ENCODE measurements around the gene MAF. TPM values are rescaled to one million over a fixed set of nuclear protein-coding genes. Genes with fewer than 3 reads are reported as not detected.

The MAF gene
- total and polyA plus RNA-seq, 2 of the 13 experiments (the other 11 are each of a cell fraction or from before 2014, with no cell fraction given) = 0.07 to 0.31 TPM

DNA sequence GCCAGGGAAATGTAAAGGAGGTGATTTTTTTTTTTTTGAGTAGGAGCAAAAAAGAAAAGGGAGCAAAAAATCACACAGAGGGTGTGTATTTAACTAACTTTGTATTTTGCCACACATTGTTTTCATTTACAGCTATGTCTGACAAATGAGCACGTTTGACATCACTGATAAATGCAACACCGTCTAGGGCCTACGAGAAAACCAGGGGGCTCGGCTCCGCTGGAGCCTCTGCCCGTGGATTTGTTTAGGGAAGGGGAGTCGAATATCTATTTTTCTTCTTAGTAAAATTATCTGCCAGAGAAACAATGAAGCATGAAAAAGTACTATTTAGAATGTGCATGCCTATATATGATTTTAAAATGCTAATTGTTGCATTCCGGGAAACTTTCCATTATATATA, 6.8 kb downstream of the MAF start (continued):
- TF ChIP-seq, protein P1, sequence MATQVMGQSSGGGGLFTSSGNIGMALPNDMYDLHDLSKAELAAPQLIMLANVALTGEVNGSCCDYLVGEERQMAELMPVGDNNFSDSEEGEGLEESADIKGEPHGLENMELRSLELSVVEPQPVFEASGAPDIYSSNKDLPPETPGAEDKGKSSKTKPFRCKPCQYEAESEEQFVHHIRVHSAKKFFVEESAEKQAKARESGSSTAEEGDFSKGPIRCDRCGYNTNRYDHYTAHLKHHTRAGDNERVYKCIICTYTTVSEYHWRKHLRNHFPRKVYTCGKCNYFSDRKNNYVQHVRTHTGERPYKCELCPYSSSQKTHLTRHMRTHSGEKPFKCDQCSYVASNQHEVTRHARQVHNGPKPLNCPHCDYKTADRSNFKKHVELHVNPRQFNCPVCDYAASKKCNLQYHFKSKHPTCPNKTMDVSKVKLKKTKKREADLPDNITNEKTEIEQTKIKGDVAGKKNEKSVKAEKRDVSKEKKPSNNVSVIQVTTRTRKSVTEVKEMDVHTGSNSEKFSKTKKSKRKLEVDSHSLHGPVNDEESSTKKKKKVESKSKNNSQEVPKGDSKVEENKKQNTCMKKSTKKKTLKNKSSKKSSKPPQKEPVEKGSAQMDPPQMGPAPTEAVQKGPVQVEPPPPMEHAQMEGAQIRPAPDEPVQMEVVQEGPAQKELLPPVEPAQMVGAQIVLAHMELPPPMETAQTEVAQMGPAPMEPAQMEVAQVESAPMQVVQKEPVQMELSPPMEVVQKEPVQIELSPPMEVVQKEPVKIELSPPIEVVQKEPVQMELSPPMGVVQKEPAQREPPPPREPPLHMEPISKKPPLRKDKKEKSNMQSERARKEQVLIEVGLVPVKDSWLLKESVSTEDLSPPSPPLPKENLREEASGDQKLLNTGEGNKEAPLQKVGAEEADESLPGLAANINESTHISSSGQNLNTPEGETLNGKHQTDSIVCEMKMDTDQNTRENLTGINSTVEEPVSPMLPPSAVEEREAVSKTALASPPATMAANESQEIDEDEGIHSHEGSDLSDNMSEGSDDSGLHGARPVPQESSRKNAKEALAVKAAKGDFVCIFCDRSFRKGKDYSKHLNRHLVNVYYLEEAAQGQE (IDR thresholded peaks at IDR 0.05; ENCODE audit: borderline replicate concordance in 1 of 2, low read depth in 1 of 2, low read length in 2 of 2) = no peak
- TF ChIP-seq TBX2 (CRISPR knock-in tag; IDR thresholded peaks at IDR 0.05; ENCODE audit: borderline replicate concordance) (no peak), ZNF350 (CRISPR knock-in tag; IDR thresholded peaks at IDR 0.05; ENCODE audit: borderline replicate concordance, low read depth) (no peak), ZBTB37 (CRISPR knock-in tag; IDR thresholded peaks at IDR 0.05) (no peak)

DNA sequence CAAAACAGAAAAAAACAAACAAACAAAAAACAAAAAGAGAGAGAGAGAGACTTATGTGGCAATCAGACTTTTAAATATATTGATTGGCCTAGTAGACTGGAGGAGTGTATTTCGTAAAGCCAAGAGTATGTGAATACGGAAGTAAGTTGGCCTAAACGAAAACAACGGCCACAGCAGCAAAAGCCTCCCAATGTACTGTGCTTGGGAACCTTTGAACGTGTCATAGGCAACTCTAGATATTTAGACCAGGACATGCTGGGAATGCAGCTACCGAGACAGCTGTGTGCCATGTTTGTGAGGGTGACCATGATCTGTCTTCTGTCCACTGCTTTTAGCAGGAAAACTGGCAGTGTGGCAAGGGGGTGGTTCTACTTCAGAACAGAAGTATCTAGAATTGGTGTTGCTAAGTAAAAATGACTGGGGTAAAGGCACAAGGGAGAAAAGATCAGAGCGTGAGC, 7.4 kb downstream of the MAF start:
- BruUV-seq (replicated peaks) = no TSS peak
- POLR2A ChIA-PET = no interaction called here
- intact Hi-C loops (cut with micrococcal nuclease; ENCODE audit: unreplicated experiment) = no loop called here
- no peaks in the 10 kb centered on the region for H3K9me3 ChIP-seq (ENCODE audit: low read length)
- H3K4me1 ChIP-seq (ENCODE audit: insufficient read depth, low read length) = no peaks in the 10 kb centered on the region
- peaks cover 0 to 34% of the 10 kb centered on the region in 2 experiments; a peak in 2 of 5 replicates for H3K27me3 ChIP-seq (ENCODE audit: control insufficient read depth in 1 of 2, insufficient read depth in 2 of 2, low read length in 2 of 2)
- DNase-seq (ENCODE audit: low spot score) = no peak
- H3K27ac ChIP-seq (ENCODE audit: extremely low read length, insufficient read depth, low read length) = no peak overlapping the region
- peak; percentile 71 for ATAC-seq
- H3K9ac ChIP-seq (ENCODE audit: insufficient read depth, low read depth, low read length) = no peak overlapping the region
- no peaks in the 10 kb centered on the region for H4K20me1 ChIP-seq (ENCODE audit: insufficient read depth, low read length)
- no peak overlapping the region for H2AFZ ChIP-seq (ENCODE audit: low read length)
- no peak overlapping the region for H3K4me3 ChIP-seq (replicated peaks in 1 of 3; ENCODE audit: insufficient read depth in 1 of 3, low read depth in 2 of 3, low read length in 3 of 3)
- CTCF ChIA-PET (ENCODE audit: low intra/inter-chr PET ratio, low total read pairs) = no interaction called here
- no peaks in the 10 kb centered on the region for H3K36me3 ChIP-seq (replicated peaks in 1 of 2; ENCODE audit: control insufficient read depth in 1 of 2, insufficient read depth in 2 of 2, low read length in 2 of 2)
- no peak for FAIRE-seq
- 13% methylated on average over 7 of the region's 7 CpGs for WGBS (ENCODE audit: low lambda C conversion rate)
- in situ Hi-C loops (cut with HindIII; ENCODE audit: extremely low pct_ligation_motif_present, low pct_unique_long_range_greater_than_20kb) = no loop called here
- H3K4me2 ChIP-seq (ENCODE audit: low read depth, low read length) = no peak overlapping the region
- no peaks in the 10 kb centered on the region for H3K79me2 ChIP-seq (ENCODE audit: insufficient read depth, low read length)
- no peak for TF ChIP-seq MAFG (CRISPR knock-in tag; IDR thresholded peaks at IDR 0.05)
- no peak for TF ChIP-seq ZNF124 (CRISPR knock-in tag; IDR thresholded peaks at IDR 0.05)
- TF ChIP-seq MXD1 (CRISPR knock-in tag; IDR thresholded peaks at IDR 0.05) = no peak
- TF ChIP-seq ZNF281 (CRISPR knock-in tag; IDR thresholded peaks at IDR 0.05; ENCODE audit: borderline replicate concordance) = no peak
- TF ChIP-seq MTA1 (CRISPR knock-in tag; IDR thresholded peaks at IDR 0.05; ENCODE audit: borderline replicate concordance) = no peak
- TF ChIP-seq, protein P2, sequence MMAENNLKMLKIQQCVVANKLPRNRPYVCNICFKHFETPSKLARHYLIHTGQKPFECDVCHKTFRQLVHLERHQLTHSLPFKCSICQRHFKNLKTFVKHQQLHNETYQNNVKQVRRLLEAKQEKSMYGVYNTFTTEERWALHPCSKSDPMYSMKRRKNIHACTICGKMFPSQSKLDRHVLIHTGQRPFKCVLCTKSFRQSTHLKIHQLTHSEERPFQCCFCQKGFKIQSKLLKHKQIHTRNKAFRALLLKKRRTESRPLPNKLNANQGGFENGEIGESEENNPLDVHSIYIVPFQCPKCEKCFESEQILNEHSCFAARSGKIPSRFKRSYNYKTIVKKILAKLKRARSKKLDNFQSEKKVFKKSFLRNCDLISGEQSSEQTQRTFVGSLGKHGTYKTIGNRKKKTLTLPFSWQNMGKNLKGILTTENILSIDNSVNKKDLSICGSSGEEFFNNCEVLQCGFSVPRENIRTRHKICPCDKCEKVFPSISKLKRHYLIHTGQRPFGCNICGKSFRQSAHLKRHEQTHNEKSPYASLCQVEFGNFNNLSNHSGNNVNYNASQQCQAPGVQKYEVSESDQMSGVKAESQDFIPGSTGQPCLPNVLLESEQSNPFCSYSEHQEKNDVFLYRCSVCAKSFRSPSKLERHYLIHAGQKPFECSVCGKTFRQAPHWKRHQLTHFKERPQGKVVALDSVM (CRISPR knock-in tag; IDR thresholded peaks at IDR 0.05) = no peak
- TF ChIP-seq ZNF335 (CRISPR knock-in tag; IDR thresholded peaks at IDR 0.05) = no peak
- TF ChIP-seq ZSCAN20 (CRISPR knock-in tag; IDR thresholded peaks at IDR 0.05; ENCODE audit: borderline replicate concordance) = no peak
